GM19023 (cell line): Measurements from ENCODE around the gene KRTAP29-1.
"Not testable (repeated sequence)": the region's sequence is repeated elsewhere in the genome, so short reads cannot be mapped to it uniquely, and the experiment has no call there.

Experiments
- ATAC-seq: cut with Tn5 transposase; IDR thresholded peaks from one replicate; pipeline ENCODE4 v1.9.1; 2021; ENCODE audit warnings: mild to moderate bottlenecking, moderate library complexity; ENCODE audit not compliant: unreplicated experiment

KRTAP29-1 gene

DNA sequence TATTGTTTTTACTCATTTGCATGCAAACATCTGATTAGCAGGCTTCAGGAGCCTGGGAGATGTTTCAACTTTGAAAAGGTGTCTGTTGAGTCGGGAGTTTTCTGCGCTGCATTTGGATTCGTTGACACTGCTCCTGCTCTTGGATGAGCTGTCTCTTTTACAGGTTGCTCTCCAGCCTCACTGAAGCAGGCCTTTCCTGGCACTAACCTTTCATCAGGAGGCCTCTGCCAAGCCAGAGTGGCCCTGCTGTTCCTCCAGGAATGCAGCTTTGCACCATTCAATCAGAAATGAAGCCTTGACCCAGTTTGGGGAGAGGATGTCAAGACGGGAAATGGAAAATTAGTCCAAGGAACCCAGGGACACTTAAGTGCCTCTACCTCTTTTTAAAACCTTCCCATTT is 330 bp upstream of the KRTAP29-1 start:
- ATAC-seq, result no peak

DNA sequence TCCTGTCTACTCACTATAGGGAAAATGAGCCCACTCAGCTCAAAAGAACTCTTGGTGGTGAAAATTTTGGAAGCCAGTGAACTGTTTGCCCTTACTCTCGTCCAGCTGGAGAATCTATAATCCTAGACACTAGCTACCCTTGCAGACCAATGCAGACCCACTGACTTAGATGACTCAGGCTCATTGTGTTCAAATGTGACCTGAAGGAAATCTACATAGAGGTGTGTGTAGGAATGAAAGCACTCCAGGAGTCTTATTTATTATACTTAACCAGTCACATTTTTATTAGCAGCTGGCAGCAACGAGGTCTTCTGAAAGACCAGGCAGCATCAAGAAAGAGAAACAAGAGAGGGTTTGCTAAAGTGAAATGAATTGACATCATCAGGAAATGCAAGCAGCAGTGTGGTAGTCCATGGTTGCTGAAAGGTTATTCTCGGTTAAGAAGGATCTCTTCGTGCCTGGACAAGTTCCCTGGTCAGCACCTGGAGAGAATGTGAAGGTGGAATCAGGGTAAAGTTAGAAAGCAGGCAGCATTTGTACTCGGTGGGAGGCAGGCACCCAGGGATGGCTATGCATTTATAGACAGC is 1.4 kb downstream of the KRTAP29-1 start:
- ATAC-seq, result no peak

DNA sequence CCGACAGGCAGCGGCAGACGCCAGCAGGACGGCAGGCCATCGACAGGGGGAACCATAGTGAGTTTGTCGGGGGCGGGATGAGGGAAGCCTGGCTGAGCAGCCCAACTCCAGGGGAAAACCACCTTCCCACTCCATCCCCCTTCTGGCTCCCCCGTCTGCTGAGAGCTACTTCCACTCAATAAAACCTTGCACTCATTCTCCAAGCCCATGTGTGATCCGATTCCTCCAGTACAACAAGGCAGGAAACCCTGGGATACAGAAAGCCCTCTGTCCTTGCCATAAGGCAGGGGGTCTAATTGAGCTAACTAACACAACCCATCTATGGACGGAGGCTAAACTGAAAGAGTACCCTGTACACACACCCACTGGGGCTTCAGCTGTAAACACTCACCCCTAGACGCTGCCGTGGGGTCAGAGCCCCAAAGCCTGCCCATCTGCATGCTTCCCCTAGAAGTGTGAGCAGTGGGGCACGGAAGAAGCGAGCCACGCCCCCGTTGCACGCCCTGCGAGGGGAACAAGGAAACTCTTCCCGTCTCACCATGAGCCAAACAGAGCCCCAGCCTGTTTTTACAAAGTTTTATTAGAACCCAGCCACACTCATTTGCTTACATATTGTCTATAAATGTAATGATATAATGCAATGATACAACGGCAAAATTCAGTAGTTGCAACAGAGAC is 4.1 kb downstream of the KRTAP29-1 start:
- ATAC-seq, result no peak

DNA sequence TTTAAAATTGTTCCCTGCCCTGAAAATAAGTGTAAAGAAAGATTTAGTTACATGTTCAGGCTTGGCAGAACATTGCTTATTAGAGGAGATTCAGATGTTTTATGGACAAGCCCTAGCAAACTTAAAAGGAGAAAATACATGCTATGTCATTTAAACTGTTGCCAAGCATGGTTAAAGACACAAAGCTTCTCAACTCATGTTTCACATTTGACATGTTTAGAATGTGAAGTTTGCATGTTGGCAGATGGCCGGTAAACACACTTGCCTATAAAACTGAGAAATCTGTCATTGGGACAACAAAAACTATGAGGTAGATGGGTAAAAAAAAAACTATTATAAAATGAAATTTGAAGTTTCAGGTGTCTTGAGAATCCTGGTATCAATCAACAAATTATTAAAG is 5.8 kb downstream of the KRTAP29-1 start:
- ATAC-seq, result no peak

DNA sequence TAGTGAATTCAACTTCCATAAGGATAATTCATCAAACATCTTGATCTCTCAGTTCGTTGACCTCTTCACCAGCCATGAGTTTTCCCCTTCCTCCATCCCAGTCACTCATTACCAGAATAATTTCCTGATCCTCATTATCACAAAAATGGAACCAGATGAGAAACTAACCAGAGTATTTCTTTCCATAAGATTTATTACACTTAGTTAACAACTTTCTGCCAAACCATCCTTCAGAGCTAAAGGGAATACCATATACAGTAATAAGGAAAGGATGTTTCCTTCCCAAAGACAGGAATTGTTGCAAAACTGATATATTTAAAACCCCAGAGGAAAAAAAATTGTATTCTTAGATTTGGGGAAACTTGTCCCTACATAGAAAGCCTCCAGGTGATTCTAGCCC is 8.6 kb downstream of the KRTAP29-1 start:
- ATAC-seq, result no peak

DNA sequence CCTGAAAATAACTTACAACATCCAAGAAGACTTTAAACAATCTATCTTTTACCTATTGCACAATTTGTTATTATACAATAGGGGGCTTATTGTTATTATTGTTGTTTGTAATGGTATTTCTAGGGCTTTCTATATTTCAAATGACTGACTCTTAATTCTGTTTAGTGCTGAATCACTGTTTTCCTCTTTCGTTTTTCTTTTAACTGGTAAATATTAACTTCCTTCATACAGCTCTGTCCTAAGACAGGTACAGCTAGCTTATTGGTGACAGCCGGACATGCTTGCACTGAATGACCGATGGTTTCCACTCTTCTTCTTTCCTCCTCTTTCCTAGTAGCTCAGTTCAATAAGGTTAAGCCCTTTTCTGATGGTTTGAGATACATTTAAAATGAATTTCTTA is 15.6 kb downstream of the KRTAP29-1 start:
- ATAC-seq, result no peak

DNA sequence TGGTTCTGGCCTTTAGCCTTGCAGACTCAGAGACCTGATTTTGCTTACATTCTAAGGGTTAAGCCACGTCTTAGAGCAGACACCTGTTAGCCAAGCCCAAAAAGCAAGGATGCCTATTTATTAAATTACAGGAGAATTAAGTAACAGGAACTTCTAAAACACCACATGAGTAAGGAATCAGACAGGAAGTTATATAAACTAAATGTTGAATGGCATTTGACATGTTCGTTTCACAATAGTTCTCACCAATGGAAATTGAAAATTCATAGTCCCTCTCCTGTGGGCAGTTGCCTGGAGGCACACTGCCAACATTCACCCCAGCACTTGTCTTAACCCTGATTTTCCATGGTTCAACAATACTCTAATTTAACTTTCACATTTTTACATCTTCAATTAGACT is 18.1 kb downstream of the KRTAP29-1 start:
- ATAC-seq, result no peak

DNA sequence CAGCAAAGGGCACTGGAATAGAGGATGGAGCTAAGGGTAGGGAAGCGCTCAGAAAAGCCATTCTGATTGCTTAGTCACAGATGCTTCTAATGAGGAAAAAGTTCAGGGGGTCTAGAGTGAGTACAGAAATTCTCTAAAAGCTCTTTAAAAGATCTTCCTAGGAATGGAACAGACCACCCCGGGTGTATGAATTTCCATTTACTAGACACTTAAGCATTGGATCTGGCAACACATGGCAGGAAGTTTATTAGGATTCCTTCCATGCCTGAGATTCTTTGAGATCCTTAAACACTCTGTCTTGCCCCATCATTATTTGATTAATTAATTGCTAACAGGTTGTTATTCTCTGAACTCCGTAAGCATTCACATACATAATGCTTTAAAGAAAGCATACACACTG is 18.6 kb downstream of the KRTAP29-1 start:
- ATAC-seq, result no peak

DNA sequence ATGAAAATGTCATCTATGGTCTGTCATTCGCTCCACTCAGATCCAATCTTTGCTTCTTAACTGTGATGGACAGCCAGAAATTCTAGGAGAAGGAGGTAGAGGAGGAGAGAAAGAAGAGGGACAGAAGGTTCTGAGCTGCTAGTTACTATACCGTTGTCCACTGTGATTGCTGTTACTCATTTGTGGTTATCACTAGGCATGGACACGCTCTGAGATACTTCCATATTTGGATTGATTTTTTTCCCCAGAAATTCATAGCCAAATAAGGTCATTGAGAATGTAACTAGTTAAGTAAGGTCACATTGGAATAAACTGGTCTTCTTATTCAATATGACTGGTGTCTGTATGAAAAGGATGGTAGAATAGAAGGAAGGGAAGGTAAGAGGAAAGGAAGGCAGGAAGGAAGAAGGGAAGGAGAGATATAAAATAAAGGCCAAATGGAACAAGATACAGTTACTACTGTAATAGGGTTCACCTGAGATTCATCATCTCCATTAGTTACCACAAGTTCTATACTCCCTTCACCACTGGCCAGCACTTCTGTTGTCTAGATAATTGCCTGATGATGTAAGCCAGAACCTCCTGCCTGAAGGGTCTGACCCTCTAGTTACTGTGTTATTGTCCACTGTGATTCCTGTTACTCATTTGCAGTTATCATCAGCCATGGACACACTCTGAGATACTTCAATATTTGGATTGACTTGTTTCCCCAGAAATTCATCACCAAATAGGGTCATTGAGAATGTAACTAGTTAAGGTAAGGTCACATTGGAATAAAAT is 24.3 kb downstream of the KRTAP29-1 start:
- ATAC-seq, result no peak

DNA sequence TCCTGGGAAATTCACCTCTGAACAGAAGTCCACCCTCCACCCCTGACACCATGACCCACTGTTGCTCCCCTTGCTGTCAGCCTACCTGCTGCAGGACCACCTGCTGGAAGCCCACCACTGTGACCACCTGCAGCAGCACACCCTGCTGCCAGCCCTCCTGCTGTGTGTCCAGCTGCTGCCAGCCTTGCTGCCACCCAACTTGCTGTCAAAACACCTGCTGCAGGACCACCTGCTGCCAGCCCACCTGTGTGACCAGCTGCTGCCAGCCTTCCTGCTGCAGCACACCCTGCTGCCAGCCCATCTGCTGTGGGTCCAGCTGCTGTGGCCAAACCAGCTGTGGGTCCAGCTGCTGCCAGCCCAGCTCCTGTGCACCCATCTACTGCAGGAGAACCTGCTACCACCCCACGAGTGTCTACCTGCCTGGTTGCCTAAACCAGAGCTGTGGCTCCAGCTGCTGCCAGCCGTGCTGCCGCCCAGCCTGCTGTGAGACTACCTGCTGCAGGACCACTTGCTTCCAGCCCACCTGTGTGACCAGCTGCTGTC is 26.9 kb downstream of the KRTAP29-1 start, which contains the start of gene KRTAP9-7:
Gene KRTAP9-7, plus strand, starts transcription at position 51 of the 543 bp plus-strand sequence. Its CDS starts 0 bp downstream, at position 51.
- ATAC-seq, result not testable (repeated sequence)

DNA sequence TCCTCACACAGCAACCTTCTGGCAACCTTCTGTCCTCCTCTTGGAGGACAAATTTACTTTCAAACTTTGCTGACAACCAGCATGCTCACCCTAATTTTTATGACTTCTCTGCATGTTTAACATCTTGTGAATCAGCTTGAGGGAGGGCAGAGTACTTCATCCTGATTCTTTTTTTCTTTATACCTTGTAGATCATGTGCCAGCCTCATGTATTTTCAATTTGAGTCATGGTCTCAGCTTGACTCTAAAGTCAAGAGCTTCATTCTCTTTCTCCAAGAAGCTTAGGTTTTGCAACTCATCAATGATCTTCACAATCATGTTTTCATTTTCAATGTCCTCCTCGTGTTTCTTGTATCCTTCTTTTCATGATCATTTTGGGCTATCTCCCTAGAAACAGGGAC is 30.8 kb downstream of the KRTAP29-1 start:
- no peak for ATAC-seq

DNA sequence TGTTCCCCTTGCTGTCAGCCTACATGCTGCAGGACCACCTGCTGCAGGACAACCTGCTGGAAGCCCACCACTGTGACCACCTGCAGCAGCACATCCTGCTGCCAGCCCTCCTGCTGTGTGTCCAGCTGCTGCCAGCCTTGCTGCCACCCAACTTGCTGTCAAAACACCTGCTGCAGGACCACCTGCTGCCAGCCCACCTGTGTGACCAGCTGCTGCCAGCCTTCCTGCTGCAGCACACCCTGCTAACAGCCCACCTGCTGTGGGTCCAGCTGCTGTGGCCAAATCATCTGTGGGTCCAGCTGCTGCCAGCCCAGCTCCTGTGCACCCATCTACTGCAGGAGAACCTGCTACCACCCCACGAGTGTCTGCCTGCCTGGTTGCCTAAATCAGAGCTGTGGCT is 31.3 kb downstream of the KRTAP29-1 start:
- ATAC-seq, result not testable (repeated sequence)

DNA sequence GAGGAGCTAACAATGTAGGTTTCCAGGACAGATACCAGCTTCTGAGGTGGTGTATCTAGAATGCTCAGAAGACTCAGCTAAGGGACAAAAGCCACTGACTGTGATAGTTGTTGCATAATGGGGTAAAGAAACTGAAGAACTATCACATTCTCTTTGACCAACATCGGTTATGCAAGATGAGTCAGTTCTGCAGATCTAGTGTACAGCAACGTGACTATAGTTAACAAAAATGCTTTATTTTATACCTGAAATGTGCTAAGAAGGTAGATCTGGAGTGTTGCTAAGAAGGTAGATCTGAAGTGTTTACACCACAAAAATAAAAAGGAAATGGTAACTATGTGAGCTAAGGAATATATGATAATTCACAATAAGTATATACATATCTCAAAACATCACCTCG is 34.9 kb downstream of the KRTAP29-1 start:
- ATAC-seq, result no peak

DNA sequence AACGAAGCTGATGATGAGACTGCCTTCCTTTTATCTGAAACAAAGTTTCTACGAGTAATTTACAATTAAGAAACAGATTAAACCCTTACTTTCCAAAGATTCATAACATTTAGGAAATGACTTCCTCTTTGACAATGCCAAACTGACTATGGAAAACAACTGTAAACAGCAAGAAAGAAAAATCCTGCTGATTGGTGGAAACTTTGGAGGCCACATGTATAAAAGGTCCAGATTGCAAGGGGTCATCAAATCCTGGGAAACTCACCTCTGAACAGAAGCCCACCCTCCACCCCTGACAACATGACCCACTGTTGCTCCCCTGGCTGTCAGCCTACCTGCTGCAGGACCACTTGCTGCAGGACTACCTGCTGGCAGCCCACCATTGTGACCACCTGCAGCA is 37.6 kb downstream of the KRTAP29-1 start, which contains the start of gene KRTAP9-6:
Gene KRTAP9-6, plus strand, starts transcription at position 301 of the 400 bp plus-strand sequence. Its CDS starts 0 bp downstream, at position 301.
- no peak for ATAC-seq

DNA sequence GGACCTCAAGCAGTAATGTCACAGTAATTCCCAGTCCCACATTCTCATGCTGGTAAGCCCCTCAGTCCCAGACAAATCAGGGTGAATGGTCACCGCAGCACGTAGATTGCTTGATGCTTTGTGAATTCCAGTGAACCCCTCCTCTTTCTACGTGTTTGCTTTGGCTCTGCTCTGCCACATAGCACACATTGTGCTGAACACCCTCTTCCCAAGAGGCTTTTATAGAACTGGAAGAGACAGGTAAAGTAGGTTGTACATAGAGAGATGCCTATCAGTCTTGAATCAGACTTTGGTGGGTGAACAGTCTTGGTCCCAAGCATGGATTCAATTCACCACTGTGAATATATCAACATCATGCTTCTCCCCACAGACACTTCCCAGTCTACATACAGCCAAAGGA is 38.1 kb downstream of the KRTAP29-1 start:
- no peak for ATAC-seq

DNA sequence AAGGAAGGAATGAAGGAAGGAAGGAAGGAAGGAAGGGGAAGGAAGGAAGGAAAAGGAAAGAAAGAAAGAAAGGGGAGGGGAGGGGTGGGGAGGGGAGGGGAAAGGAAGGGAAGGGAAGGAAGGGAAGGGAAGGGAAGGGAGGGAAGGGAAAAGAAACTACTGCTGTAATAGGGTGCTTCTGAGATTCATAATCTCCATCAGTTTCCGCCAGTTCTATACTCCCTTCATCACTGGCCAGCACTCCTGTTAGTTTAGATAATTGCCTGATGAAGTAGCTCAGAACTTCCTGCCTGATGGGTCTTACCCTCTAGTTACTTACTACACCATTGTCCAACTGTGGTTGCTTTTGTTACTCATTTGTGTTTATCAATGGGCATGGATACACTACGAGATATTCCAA is 39.4 kb downstream of the KRTAP29-1 start:
- no peak for ATAC-seq

DNA sequence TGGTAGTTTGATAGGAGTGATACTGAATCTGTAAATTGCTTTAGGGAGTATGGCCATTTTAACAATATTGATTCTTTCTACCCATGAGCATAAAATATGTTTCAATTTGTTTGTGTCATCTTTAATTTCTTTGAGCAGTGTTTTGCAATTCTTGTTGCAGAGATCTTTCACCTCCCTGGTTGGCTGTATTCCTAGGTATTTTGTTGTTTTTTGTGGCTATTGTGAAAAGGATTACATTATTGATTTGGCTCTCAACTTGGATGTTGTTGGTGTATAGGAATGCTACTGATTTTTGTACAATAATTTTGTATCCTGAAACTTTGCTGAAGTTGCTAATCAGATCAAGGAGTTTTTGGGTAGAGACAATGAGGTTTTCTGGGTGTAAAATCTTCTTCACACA is 44.2 kb downstream of the KRTAP29-1 start:
- ATAC-seq, result no peak

DNA sequence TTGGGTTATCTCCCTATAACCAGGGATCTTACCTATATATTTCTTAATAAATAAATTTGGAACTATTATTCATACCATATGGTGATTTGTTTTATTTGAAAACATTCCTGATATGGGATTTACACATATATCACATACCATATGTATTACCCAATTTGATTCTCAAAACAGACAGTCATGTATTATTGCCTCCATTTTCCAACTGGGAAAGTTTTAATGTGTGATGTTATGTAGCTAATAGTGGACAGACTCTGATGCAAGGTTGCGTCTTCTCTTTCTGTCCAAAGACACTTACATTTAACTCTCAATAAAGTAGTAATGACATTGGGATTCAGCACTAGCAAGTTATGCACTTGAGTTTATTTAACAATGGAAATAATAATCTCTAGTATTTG is 46.4 kb downstream of the KRTAP29-1 start:
- ATAC-seq, result no peak

DNA sequence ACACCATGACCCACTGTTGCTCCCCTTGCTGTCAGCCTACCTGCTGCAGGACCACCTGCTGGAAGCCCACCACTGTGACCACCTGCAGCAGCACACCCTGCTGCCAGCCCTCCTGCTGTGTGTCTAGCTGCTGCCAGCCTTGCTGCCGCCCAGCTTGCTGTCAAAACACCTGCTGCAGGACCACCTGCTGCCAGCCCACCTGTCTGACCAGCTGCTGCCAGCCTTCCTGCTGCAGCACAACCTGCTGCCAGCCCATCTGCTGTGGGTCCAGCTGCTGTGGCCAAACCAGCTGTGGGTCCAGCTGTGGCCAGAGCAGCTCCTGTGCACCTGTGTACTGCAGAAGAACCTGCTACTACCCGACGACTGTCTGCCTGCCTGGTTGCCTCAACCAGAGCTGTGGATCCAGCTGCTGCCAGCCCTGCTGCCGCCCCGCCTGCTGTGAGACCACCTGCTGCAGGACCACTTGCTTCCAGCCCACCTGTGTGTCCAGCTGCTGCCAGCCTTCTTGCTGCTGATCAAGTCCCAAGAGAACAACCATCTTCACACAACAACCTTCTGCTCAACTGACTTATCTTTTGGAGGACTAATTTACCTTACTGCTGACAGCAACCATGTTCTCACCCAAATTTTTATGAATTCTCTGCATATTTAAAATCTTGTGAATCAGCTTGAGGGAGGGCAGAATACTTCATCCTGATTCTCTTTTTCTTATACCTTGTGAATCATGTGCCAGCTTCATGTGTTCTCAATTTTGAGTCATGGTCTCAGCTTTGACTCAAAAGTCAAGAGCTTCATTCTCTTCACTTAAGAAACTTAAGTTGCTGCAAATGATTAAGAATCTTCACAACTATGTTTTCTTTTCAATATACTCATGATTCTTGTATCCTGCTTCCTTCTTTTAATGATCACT is 47.0 kb downstream of the KRTAP29-1 start, which contains the start of gene KRTAP9-9:
Gene KRTAP9-9, plus strand, starts transcription at position 4 of the 910 bp plus-strand sequence.
- not testable (repeated sequence) for ATAC-seq

DNA sequence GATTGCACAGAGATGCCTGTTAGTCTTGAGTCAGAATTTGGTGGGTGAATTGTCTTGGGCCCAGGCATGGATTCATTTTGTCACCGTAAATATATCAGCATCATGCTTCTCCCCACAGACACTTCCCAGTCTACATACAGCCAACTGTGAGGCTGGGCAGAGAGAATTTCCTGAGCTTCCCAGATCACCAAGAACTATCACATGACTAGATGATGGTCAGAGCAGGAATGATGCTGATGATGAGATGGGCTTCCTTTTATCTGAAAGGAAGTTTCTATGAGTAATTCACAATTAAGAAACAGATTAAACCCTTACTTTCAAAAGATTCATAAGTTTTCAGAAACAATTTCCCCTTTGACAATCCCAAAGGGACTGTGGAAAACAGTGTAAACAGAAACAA is 47.8 kb downstream of the KRTAP29-1 start:
- no peak for ATAC-seq
